Measurements from ENCODE around the gene MAPKAPK2.

DNA sequence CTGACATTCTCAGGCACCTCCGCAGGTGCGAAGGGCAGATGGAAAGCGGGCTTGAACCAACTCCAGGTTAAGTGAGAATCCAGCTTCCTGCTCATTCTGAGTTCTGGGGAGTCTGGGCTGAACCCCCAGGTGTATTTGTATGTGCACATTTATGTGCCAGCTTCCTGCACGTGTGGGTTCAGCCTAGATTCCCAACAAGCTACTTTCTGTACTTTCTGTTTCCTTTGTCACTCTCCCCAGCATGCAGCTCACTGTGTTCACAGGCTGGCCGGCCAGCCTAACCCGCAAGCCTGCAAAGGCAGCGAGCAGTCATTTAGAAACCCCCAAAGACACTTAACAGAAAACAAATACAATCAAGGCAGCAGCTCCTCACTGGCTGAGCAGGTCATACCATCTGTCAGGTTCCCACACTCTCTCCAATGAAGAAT lies 84.6 kb downstream of the MAPKAPK2 start:
- TF ChIP-seq, protein P1, sequence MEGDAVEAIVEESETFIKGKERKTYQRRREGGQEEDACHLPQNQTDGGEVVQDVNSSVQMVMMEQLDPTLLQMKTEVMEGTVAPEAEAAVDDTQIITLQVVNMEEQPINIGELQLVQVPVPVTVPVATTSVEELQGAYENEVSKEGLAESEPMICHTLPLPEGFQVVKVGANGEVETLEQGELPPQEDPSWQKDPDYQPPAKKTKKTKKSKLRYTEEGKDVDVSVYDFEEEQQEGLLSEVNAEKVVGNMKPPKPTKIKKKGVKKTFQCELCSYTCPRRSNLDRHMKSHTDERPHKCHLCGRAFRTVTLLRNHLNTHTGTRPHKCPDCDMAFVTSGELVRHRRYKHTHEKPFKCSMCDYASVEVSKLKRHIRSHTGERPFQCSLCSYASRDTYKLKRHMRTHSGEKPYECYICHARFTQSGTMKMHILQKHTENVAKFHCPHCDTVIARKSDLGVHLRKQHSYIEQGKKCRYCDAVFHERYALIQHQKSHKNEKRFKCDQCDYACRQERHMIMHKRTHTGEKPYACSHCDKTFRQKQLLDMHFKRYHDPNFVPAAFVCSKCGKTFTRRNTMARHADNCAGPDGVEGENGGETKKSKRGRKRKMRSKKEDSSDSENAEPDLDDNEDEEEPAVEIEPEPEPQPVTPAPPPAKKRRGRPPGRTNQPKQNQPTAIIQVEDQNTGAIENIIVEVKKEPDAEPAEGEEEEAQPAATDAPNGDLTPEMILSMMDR (IDR thresholded peaks at IDR 0.05 in 4 of 5, conservative IDR thresholded peaks at IDR 0.05 in 1 of 5) = no peak
- no peak for TF ChIP-seq POLR2A (IDR thresholded peaks at IDR 0.05)
